ENCODE results near the gene PDCL3. TPM values are rescaled to one million over a fixed set of nuclear protein-coding genes. Genes with fewer than 3 reads are reported as not detected.

Gene PDCL3
- total RNA-seq = 10 to 100 TPM; 46.5 to 54.1 TPM
- polyA plus RNA-seq = 52.0 TPM

GRCh38 chr2:100562613-100563406 is at the start of gene PDCL3:
PDCL3 (plus strand) TSS chr2:100562993; CDS start chr2:100563068, 75 bp downstream.
- H3K4me3 ChIP-seq (ENCODE audit: low read length) = peak within 1 kb of the TSS; percentile 93
- H3K27ac ChIP-seq (ENCODE audit: low read depth, low read length) = peak within 1 kb of the TSS; percentile 85
- no peaks in the 10 kb centered on the region for H3K9me3 ChIP-seq (ENCODE audit: low read length)
- H3K36me3 ChIP-seq (ENCODE audit: insufficient read depth, low read length) = peaks cover 12% of the 10 kb centered on the region
- Mint-ChIP-seq H3K4me1 (peaks cover 25 to 56% (median 49%) of the 10 kb centered on the region in 3 donors), H3K4me3 (peak within 1 kb of the TSS; percentile 89 to 97 (median 94)), H3K36me3 (peaks cover 0 to 27% (median 4%) of the 10 kb centered on the region in 3 donors), H3K27me3 (no peaks in the 10 kb centered on the region), H3K9me3 (no peaks in the 10 kb centered on the region), H3K27ac (peak within 1 kb of the TSS; percentile 96 to 99 (median 98))
- peak; percentile 91 to 98 (median 97) for DNase-seq
- H3K4me1 ChIP-seq (ENCODE audit: insufficient read depth, low read length) = peaks cover 22% of the 10 kb centered on the region
- CTCF ChIA-PET = interaction anchor here (0.8 to 3.2 kb wide), 11 partner anchors 10 to 440 kb away, joined by 3 to 19 read pairs (median 5); partner anchors contain the start of gene RPL31
- no peaks in the 10 kb centered on the region for H3K27me3 ChIP-seq (ENCODE audit: insufficient read depth, low read length, poor library complexity, severe bottlenecking)
- POLR2A ChIA-PET = interaction anchor here (0.7 to 2.1 kb wide), 8 partner anchors 18 to 690 kb away, joined by 3 to 25 read pairs (median 4); partner anchors contain the start of genes CHST10, CNOT11 and RPL31

GRCh38 chr2:100513650-100514049 is 49.1 kb upstream of the PDCL3 start:
- no peaks in the 10 kb centered on the region for H3K27me3 ChIP-seq (ENCODE audit: insufficient read depth, low read length, poor library complexity, severe bottlenecking)
- CTCF ChIA-PET = no interaction called here

GRCh38 chr2:100517556-100517955 is 45.2 kb upstream of the PDCL3 start:
- no peak overlapping the region for H3K27ac ChIP-seq (ENCODE audit: low read depth, low read length)
- no peaks in the 10 kb centered on the region for H3K27me3 ChIP-seq (ENCODE audit: insufficient read depth, low read length, poor library complexity, severe bottlenecking)
- ChIA-PET CTCF (interaction anchor here (1.4 kb wide), 1 partner anchor 10 kb away, joined by 3 read pairs; no protein-coding TSS in a partner anchor), POLR2A (no interaction called here)
- H3K4me1 ChIP-seq (ENCODE audit: insufficient read depth, low read length) = no peaks in the 10 kb centered on the region
- no peak overlapping the region for H3K27ac Mint-ChIP-seq
- no peak overlapping the region for H3K4me3 ChIP-seq (ENCODE audit: low read length)
- H3K36me3 Mint-ChIP-seq = peaks cover 0 to 1% (median 0%) of the 10 kb centered on the region in 3 donors
- H3K4me3 Mint-ChIP-seq = no peak overlapping the region
- DNase-seq = no peak
- no peaks in the 10 kb centered on the region for H3K4me1 Mint-ChIP-seq
- H3K9me3 Mint-ChIP-seq = no peaks in the 10 kb centered on the region
- peaks cover 2 to 8% of the 10 kb centered on the region in 2 donors for H3K27me3 Mint-ChIP-seq
- no peaks in the 10 kb centered on the region for H3K9me3 ChIP-seq (ENCODE audit: low read length)
- no peaks in the 10 kb centered on the region for H3K36me3 ChIP-seq (ENCODE audit: insufficient read depth, low read length)

More at GRCh38 chr2:100513650-100514049, 49.1 kb upstream of the PDCL3 start:
- H3K4me3 Mint-ChIP-seq = no peak overlapping the region
- no peaks in the 10 kb centered on the region for H3K4me1 ChIP-seq (ENCODE audit: insufficient read depth, low read length)
- H3K4me3 ChIP-seq (ENCODE audit: low read length) = no peak overlapping the region
- H3K36me3 ChIP-seq (ENCODE audit: insufficient read depth, low read length) = no peaks in the 10 kb centered on the region
- no peaks in the 10 kb centered on the region for H3K4me1 Mint-ChIP-seq
- peaks cover 2 to 9% of the 10 kb centered on the region in 2 donors for H3K27me3 Mint-ChIP-seq
- H3K27ac ChIP-seq (ENCODE audit: low read depth, low read length) = no peak overlapping the region
- peaks cover 0 to 1% (median 0%) of the 10 kb centered on the region in 3 donors for H3K36me3 Mint-ChIP-seq
- POLR2A ChIA-PET = no interaction called here
- no peak overlapping the region for H3K27ac Mint-ChIP-seq
- H3K9me3 Mint-ChIP-seq = peaks cover 0 to under 1% (median under 1%) of the 10 kb centered on the region in 5 donors
- DNase-seq = no peak
- no peaks in the 10 kb centered on the region for H3K9me3 ChIP-seq (ENCODE audit: low read length)

- H3K36me3 ChIP-seq (ENCODE audit: insufficient read depth, low read length) = no peaks in the 10 kb centered on the region
- ChIA-PET POLR2A (no interaction called here), CTCF (no interaction called here)
- H3K9me3 ChIP-seq (ENCODE audit: low read length) = no peaks in the 10 kb centered on the region
- H3K4me1 ChIP-seq (ENCODE audit: insufficient read depth, low read length) = no peaks in the 10 kb centered on the region
- H3K9me3 Mint-ChIP-seq = no peaks in the 10 kb centered on the region
- H3K4me3 ChIP-seq (ENCODE audit: low read length) = no peak overlapping the region
- no peaks in the 10 kb centered on the region for H3K4me1 Mint-ChIP-seq
- DNase-seq = no peak
- no peak overlapping the region for H3K27ac Mint-ChIP-seq
- H3K27me3 Mint-ChIP-seq = peaks cover 2 to 8% of the 10 kb centered on the region in 2 donors
- H3K27me3 ChIP-seq (ENCODE audit: insufficient read depth, low read length, poor library complexity, severe bottlenecking) = no peaks in the 10 kb centered on the region
- H3K4me3 Mint-ChIP-seq = no peak overlapping the region
- H3K36me3 Mint-ChIP-seq = peaks cover 0 to 1% (median 0%) of the 10 kb centered on the region in 3 donors
- H3K27ac ChIP-seq (ENCODE audit: low read depth, low read length) = no peak overlapping the region
Measured at GRCh38 chr2:100518801-100519200, 44.0 kb upstream of the PDCL3 start.

- Histone ChIP-seq H3K4me1 (ENCODE audit: insufficient read depth, low read length) (no peaks in the 10 kb centered on the region), H3K27ac (ENCODE audit: low read depth, low read length) (no peak overlapping the region), H3K9me3 (ENCODE audit: low read length) (no peaks in the 10 kb centered on the region), H3K4me3 (ENCODE audit: low read length) (no peak overlapping the region), H3K27me3 (ENCODE audit: insufficient read depth, low read length, poor library complexity, severe bottlenecking) (no peaks in the 10 kb centered on the region), H3K36me3 (ENCODE audit: insufficient read depth, low read length) (no peaks in the 10 kb centered on the region)
- no peaks in the 10 kb centered on the region for H3K9me3 Mint-ChIP-seq
- no peak overlapping the region for H3K27ac Mint-ChIP-seq
- H3K36me3 Mint-ChIP-seq = peaks cover 0 to 1% (median 0%) of the 10 kb centered on the region in 3 donors
- H3K27me3 Mint-ChIP-seq = peaks cover 4 to 8% of the 10 kb centered on the region in 2 donors
- no peaks in the 10 kb centered on the region for H3K4me1 Mint-ChIP-seq
- H3K4me3 Mint-ChIP-seq = no peak overlapping the region
- ChIA-PET POLR2A (no interaction called here), CTCF (no interaction called here)
- DNase-seq = no peak
Measured at GRCh38 chr2:100520224-100520623, 42.6 kb upstream of the PDCL3 start.

- ChIA-PET POLR2A (no interaction called here), CTCF (no interaction called here)
- Histone ChIP-seq H3K36me3 (ENCODE audit: insufficient read depth, low read length) (no peaks in the 10 kb centered on the region), H3K27ac (ENCODE audit: low read depth, low read length) (no peak overlapping the region), H3K9me3 (ENCODE audit: low read length) (no peaks in the 10 kb centered on the region), H3K4me3 (ENCODE audit: low read length) (no peak overlapping the region), H3K27me3 (ENCODE audit: insufficient read depth, low read length, poor library complexity, severe bottlenecking) (no peaks in the 10 kb centered on the region), H3K4me1 (ENCODE audit: insufficient read depth, low read length) (no peaks in the 10 kb centered on the region)
- H3K4me1 Mint-ChIP-seq = no peaks in the 10 kb centered on the region
- H3K27me3 Mint-ChIP-seq = peaks cover 4 to 8% of the 10 kb centered on the region in 2 donors
- H3K27ac Mint-ChIP-seq = no peak overlapping the region
- no peaks in the 10 kb centered on the region for H3K9me3 Mint-ChIP-seq
- H3K4me3 Mint-ChIP-seq = no peak overlapping the region
- peaks cover 0 to 1% (median 0%) of the 10 kb centered on the region in 3 donors for H3K36me3 Mint-ChIP-seq
- DNase-seq = no peak
Measured at GRCh38 chr2:100522430-100522829, 40.4 kb upstream of the PDCL3 start.

GRCh38 chr2:100524331-100524730 is 38.5 kb upstream of the PDCL3 start:
- Mint-ChIP-seq H3K36me3 (peaks cover 0 to 1% (median 0%) of the 10 kb centered on the region in 3 donors), H3K27ac (no peak overlapping the region), H3K4me1 (no peaks in the 10 kb centered on the region), H3K9me3 (no peaks in the 10 kb centered on the region), H3K27me3 (peaks cover 1 to 9% of the 10 kb centered on the region in 2 donors), H3K4me3 (no peak overlapping the region)
- no peak overlapping the region for H3K27ac ChIP-seq (ENCODE audit: low read depth, low read length)
- H3K4me3 ChIP-seq (ENCODE audit: low read length) = no peak overlapping the region
- POLR2A ChIA-PET = no interaction called here
- DNase-seq = no peak
- H3K4me1 ChIP-seq (ENCODE audit: insufficient read depth, low read length) = no peaks in the 10 kb centered on the region
- CTCF ChIA-PET = no interaction called here
- no peaks in the 10 kb centered on the region for H3K36me3 ChIP-seq (ENCODE audit: insufficient read depth, low read length)
- no peaks in the 10 kb centered on the region for H3K9me3 ChIP-seq (ENCODE audit: low read length)
- no peaks in the 10 kb centered on the region for H3K27me3 ChIP-seq (ENCODE audit: insufficient read depth, low read length, poor library complexity, severe bottlenecking)

- Histone ChIP-seq H3K27ac (ENCODE audit: low read depth, low read length) (no peak overlapping the region), H3K4me1 (ENCODE audit: insufficient read depth, low read length) (no peaks in the 10 kb centered on the region), H3K4me3 (ENCODE audit: low read length) (no peak overlapping the region), H3K36me3 (ENCODE audit: insufficient read depth, low read length) (no peaks in the 10 kb centered on the region), H3K27me3 (ENCODE audit: insufficient read depth, low read length, poor library complexity, severe bottlenecking) (no peaks in the 10 kb centered on the region), H3K9me3 (ENCODE audit: low read length) (no peaks in the 10 kb centered on the region)
- CTCF ChIA-PET = interaction anchor here (0.9 to 1.1 kb wide), 2 partner anchors 9 to 83 kb away, joined by 3 read pairs; no protein-coding TSS in a partner anchor
- H3K27ac Mint-ChIP-seq = no peak overlapping the region
- no peaks in the 10 kb centered on the region for H3K4me1 Mint-ChIP-seq
- no peak for DNase-seq
- POLR2A ChIA-PET = no interaction called here
- H3K27me3 Mint-ChIP-seq = peaks cover 1 to 13% of the 10 kb centered on the region in 2 donors
- no peak overlapping the region for H3K4me3 Mint-ChIP-seq
- H3K9me3 Mint-ChIP-seq = no peaks in the 10 kb centered on the region
- no peaks in the 10 kb centered on the region for H3K36me3 Mint-ChIP-seq
Measured at GRCh38 chr2:100526868-100527267, 35.9 kb upstream of the PDCL3 start.
